Measurements from ENCODE around the gene PDF. TPM values are rescaled to one million over a fixed set of nuclear protein-coding genes. Genes with fewer than 3 reads are reported as not detected.

The PDF gene
- total and polyA plus RNA-seq, 2 donors (not counting 1 experiment from before 2014, with no cell fraction given) = 5.5 to 9.6 TPM

GRCh38 chr16:69307091-69307490, 23.3 kb downstream of the PDF start:
- DNase-seq (no peak), ATAC-seq (ENCODE audit: low read depth) (no peak)
- H3K36me3 ChIP-seq (replicated peaks in 1 of 2; ENCODE audit: control extremely low read depth in 1 of 2, control insufficient read depth in 1 of 2, extremely low read depth in 1 of 2, insufficient read depth in 2 of 2, low read length in 1 of 2) = no peaks in the 10 kb centered on the region
- CTCF ChIA-PET = no interaction called here
- Mint-ChIP-seq H3K9me3 (ENCODE audit: insufficient read depth) (no peaks in the 10 kb centered on the region), H3K27me3 (no peaks in the 10 kb centered on the region), H3K4me1 (peaks cover 12% of the 10 kb centered on the region), H3K4me3 (no peak overlapping the region), H3K27ac (no peak overlapping the region)
- TF ChIP-seq EZH2 (IDR thresholded peaks at IDR 0.05; ENCODE audit: borderline replicate concordance, insufficient read depth, low read depth, low read length, poor library complexity, severe bottlenecking) (no peak), CTCF (IDR thresholded peaks at IDR 0.05) (no peak)
- no peak overlapping the region for H3K4me2 ChIP-seq (replicated peaks; ENCODE audit: low read depth, low read length, poor library complexity, severe bottlenecking)
- H3K4me1 ChIP-seq (ENCODE audit: control insufficient read depth in 2 of 2, insufficient read depth in 2 of 2, low read length in 2 of 2) = peaks cover 7 to 11% of the 10 kb centered on the region in 2 donors
- no peak overlapping the region for H3K27ac ChIP-seq (ENCODE audit: low read length in 2 of 2)
- intact Hi-C loops (cut with micrococcal nuclease) = no loop called here
- POLR2A ChIA-PET = no interaction called here
- no peak overlapping the region for H2AFZ ChIP-seq (ENCODE audit: insufficient read depth, low read depth, low read length, poor library complexity, severe bottlenecking)
- peaks cover 0 to 6% (median 0%) of the 10 kb centered on the region in 3 donors for H3K9me3 ChIP-seq (ENCODE audit: control extremely low read depth in 1 of 3, control insufficient read depth in 2 of 3, insufficient read depth in 1 of 3, low read length in 2 of 3)
- no peak overlapping the region for H3K4me3 ChIP-seq (ENCODE audit: control extremely low read depth in 1 of 5, extremely low read depth in 1 of 5, insufficient read depth in 1 of 5, low read depth in 2 of 5, low read length in 4 of 5)
- H3K9ac ChIP-seq (ENCODE audit: low read length) = no peak overlapping the region
- H3K79me2 ChIP-seq (ENCODE audit: control insufficient read depth, insufficient read depth, low read length) = peaks cover 8% of the 10 kb centered on the region
- H3K27me3 ChIP-seq (replicated peaks in 1 of 4; ENCODE audit: control extremely low read depth in 1 of 4, control insufficient read depth in 3 of 4, insufficient read depth in 4 of 4, low read length in 3 of 4) = no peaks in the 10 kb centered on the region
- WGBS (ENCODE audit: insufficient coverage) = no CpG with 5 or more reads among the region's 1 CpG
- H4K20me1 ChIP-seq (ENCODE audit: control insufficient read depth, insufficient read depth, low read length, poor library complexity, severe bottlenecking) = peaks cover 6% of the 10 kb centered on the region

GRCh38 chr16:69306031-69306430, 24.4 kb downstream of the PDF start:
- Histone ChIP-seq H3K4me3 (ENCODE audit: control extremely low read depth in 1 of 5, extremely low read depth in 1 of 5, insufficient read depth in 1 of 5, low read depth in 2 of 5, low read length in 4 of 5) (no peak overlapping the region), H2AFZ (ENCODE audit: insufficient read depth, low read depth, low read length, poor library complexity, severe bottlenecking) (no peak overlapping the region), H4K20me1 (ENCODE audit: control insufficient read depth, insufficient read depth, low read length, poor library complexity, severe bottlenecking) (no peaks in the 10 kb centered on the region), H3K9me3 (ENCODE audit: control extremely low read depth in 1 of 3, control insufficient read depth in 2 of 3, insufficient read depth in 1 of 3, low read length in 2 of 3) (peaks cover 0 to 6% (median 0%) of the 10 kb centered on the region in 3 donors), H3K9ac (ENCODE audit: low read length) (no peak overlapping the region), H3K4me2 (replicated peaks; ENCODE audit: low read depth, low read length, poor library complexity, severe bottlenecking) (no peak overlapping the region), H3K27ac (ENCODE audit: low read length in 2 of 2) (no peak overlapping the region), H3K4me1 (ENCODE audit: control insufficient read depth in 2 of 2, insufficient read depth in 2 of 2, low read length in 2 of 2) (peaks cover 3 to 6% of the 10 kb centered on the region in 2 donors), H3K36me3 (replicated peaks in 1 of 2; ENCODE audit: control extremely low read depth in 1 of 2, control insufficient read depth in 1 of 2, extremely low read depth in 1 of 2, insufficient read depth in 2 of 2, low read length in 1 of 2) (no peaks in the 10 kb centered on the region), H3K79me2 (ENCODE audit: control insufficient read depth, insufficient read depth, low read length) (no peaks in the 10 kb centered on the region), H3K27me3 (replicated peaks in 1 of 4; ENCODE audit: control extremely low read depth in 1 of 4, control insufficient read depth in 3 of 4, insufficient read depth in 4 of 4, low read length in 3 of 4) (no peaks in the 10 kb centered on the region)
- TF ChIP-seq CTCF (IDR thresholded peaks at IDR 0.05) (no peak), EZH2 (IDR thresholded peaks at IDR 0.05; ENCODE audit: borderline replicate concordance, insufficient read depth, low read depth, low read length, poor library complexity, severe bottlenecking) (no peak)
- ChIA-PET POLR2A (no interaction called here), CTCF (interaction anchor here (0.6 kb wide), 1 partner anchor 23 kb away, joined by 3 read pairs; no protein-coding TSS in a partner anchor)
- no CpG with 5 or more reads among the region's 1 CpG for WGBS (ENCODE audit: insufficient coverage)
- Mint-ChIP-seq H3K4me1 (peaks cover 6% of the 10 kb centered on the region), H3K9me3 (ENCODE audit: insufficient read depth) (no peaks in the 10 kb centered on the region), H3K27ac (no peak overlapping the region), H3K4me3 (no peak overlapping the region), H3K27me3 (no peaks in the 10 kb centered on the region)
- intact Hi-C loops (cut with micrococcal nuclease) = no loop called here
- ATAC-seq (ENCODE audit: low read depth) = no peak
- no peak for DNase-seq

Data from B cell (primary cell).